GM12801 (cell line): ENCODE measurements around the gene BCL2L12.

Experiments used
- TF ChIP-seq, protein P1 (sequence below): IDR thresholded peaks from one replicate; pipeline ENCODE4 v1.5.1; 2011; ENCODE audit warnings: control low read depth; ENCODE audit not compliant: insufficient read length; ENCODE audit errors: extremely low read depth

Gene BCL2L12

DNA sequence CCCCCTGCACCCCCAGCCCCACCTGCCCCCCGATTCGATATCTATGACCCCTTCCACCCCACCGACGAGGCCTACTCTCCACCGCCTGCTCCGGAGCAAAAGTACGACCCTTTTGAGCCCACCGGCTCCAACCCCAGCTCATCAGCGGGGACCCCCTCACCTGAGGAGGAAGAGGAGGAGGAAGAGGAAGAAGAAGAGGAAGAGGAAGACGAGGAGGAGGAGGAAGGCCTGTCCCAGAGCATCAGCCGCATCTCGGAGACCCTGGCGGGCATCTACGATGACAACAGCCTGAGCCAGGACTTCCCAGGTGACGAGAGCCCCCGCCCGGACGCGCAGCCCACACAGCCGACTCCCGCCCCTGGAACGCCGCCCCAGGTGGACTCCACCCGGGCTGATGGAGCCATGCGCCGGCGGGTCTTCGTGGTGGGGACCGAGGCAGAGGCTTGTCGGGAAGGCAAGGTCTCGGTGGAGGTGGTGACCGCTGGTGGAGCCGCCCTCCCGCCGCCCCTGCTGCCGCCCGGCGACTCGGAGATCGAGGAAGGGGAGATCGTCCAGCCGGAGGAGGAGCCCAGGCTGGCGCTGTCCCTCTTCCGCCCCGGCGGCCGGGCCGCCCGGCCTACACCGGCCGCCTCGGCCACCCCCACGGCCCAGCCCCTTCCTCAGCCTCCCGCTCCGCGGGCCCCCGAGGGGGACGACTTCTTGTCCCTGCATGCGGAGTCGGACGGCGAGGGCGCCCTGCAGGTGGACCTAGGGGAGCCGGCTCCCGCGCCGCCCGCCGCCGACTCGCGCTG, 14.5 kb upstream of the BCL2L12 start:
- TF ChIP-seq, protein P1, sequence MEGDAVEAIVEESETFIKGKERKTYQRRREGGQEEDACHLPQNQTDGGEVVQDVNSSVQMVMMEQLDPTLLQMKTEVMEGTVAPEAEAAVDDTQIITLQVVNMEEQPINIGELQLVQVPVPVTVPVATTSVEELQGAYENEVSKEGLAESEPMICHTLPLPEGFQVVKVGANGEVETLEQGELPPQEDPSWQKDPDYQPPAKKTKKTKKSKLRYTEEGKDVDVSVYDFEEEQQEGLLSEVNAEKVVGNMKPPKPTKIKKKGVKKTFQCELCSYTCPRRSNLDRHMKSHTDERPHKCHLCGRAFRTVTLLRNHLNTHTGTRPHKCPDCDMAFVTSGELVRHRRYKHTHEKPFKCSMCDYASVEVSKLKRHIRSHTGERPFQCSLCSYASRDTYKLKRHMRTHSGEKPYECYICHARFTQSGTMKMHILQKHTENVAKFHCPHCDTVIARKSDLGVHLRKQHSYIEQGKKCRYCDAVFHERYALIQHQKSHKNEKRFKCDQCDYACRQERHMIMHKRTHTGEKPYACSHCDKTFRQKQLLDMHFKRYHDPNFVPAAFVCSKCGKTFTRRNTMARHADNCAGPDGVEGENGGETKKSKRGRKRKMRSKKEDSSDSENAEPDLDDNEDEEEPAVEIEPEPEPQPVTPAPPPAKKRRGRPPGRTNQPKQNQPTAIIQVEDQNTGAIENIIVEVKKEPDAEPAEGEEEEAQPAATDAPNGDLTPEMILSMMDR: no peak

DNA sequence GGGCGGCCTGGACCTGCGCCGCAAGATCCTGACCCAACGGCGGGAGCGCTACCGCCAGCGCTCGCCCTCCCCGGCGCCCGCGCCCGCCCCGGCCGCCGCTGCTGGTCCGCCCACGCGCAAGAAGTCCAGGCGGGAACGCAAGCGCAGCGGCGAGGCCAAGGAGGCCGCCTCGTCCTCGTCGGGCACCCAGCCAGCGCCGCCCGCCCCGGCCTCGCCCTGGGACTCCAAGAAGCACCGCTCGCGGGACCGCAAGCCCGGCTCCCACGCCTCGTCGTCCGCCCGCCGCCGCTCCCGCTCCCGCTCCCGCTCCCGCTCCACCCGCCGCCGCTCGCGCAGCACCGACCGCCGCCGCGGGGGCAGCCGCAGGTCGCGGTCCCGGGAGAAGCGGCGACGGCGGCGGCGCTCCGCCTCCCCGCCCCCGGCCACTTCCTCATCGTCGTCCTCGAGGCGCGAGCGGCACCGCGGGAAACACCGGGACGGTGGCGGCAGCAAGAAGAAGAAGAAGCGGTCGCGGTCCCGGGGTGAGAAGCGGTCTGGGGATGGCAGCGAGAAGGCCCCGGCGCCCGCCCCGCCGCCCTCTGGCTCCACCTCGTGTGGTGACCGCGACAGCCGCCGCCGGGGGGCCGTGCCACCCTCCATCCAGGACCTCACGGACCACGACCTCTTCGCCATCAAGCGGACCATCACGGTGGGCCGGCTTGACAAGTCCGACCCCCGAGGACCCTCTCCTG, 13.7 kb upstream of the BCL2L12 start:
- TF ChIP-seq, protein P1: no peak

DNA sequence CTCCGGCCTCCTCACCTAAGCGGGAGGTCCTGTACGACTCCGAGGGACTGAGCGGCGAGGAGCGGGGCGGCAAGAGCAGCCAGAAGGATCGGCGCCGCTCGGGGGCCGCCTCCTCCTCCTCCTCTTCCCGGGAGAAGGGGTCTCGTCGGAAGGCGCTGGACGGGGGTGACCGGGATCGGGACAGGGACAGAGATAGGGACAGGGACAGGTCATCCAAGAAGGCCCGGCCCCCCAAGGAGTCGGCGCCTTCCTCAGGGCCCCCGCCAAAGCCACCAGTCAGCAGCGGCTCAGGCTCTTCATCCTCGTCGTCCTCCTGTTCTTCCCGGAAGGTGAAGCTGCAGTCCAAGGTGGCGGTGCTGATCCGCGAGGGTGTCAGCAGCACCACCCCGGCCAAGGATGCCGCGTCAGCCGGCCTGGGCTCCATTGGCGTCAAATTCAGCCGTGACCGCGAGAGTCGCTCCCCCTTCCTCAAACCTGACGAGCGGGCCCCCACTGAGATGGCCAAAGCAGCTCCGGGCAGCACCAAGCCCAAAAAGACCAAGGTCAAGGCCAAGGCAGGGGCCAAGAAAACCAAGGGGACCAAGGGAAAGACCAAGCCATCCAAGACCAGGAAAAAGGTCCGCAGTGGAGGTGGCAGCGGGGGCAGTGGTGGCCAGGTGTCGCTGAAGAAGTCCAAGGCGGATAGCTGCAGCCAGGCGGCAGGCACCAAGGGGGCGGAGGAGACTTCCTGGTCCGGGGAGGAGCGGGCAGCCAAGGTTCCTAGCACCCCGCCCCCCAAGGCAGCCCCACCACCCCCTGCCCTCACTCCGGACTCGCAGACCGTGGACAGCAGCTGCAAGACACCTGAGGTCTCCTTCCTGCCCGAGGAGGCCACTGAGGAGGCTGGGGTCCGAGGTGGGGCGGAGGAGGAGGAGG, 12.9 kb upstream of the BCL2L12 start:
- TF ChIP-seq, protein P1: no peak

DNA sequence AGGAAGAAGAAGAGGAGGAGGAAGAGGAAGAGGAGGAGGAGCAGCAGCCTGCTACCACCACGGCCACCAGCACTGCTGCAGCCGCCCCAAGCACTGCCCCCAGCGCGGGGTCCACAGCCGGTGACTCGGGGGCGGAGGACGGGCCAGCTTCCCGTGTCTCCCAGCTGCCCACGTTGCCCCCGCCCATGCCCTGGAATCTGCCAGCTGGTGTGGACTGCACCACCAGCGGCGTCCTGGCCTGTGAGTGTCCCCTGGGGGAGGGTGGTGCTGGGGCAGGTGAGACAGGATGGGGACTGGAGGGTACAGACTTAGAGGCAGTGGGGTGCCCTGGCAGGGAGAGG, 12.3 kb upstream of the BCL2L12 start:
- TF ChIP-seq, protein P1: no peak

DNA sequence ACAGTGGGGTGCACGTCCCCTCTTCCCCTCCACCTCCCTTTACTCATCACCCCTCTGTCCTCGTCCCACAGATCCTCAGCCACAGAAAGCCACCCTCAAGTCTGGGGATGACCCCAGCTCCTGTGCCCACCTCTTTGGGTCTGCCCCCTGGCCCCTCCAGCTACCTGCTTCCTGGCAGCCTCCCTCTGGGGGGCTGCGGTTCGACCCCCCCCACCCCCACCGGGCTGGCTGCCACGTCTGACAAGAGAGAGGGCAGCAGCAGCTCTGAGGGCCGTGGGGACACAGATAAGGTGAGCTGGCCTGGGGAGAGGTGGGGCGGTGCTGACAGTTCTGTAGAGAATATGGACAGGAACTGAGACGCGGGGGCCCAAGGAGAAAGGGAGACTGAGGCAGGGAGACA, 11.2 kb upstream of the BCL2L12 start:
- TF ChIP-seq, protein P1: no peak

DNA sequence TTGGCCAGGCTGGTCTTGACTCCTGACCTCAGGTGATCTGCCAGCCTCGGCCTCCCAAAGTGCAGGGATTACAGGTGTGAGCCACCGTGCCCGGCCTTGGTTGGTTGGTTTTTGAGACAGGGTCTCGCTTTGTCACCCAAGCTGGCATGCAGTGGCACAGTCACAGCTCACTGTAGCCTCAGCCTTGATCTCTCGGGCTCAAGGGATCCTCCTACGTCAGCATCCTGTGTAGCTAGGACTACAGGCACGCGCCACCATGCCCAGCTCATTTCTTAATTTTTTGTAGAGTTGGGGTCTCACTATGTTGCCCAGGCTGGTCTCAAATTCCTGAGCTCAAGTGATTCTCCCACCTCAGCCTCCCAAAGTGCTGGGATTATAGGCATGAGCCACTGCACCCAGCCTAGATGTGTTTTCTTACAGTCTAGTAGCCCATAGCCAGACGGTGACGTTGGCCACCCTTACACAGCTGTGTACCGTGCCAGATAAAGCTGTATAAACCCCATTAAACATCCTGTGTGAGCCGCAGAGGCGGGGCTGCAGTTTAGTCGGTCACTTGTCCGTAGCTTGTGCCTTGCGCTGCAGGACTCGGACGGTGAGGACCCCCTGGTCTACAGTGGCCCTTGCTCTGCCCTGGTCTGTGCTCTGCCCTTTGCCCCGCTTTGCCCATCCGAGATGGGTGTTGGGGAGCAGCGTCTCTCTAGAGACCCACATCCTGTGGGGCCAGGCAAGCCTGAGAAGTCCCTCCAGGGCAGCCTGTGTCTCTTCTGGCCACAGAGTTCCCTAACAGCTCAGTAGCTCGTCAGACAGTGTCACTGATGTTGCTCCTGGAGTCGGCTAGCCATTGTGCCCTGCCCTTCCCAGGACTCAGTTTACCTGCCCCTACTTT, 9.9 kb upstream of the BCL2L12 start:
- TF ChIP-seq, protein P1: no peak
